Nucleus accumbens (tissue), 56 donors: Measurements from ENCODE around the gene BICRA.
"Not testable (repeated sequence)": the region's sequence is repeated elsewhere in the genome, so short reads cannot be mapped to it uniquely, and the experiment has no call there.

Experiments
- DNase-seq, 56 donors: peaks; one replicate each; lab custom pipeline; 2025; lab: John Stamatoyannopoulos, UW

The BICRA gene

GRCh38 chr19:47735131-47735530, 126.2 kb downstream of the BICRA start:
- no peak for DNase-seq

- DNase-seq = no peak
These were observed 132.1 kb downstream of the BICRA start for GRCh38 chr19:47740866-47741519.

GRCh38 chr19:47741544-47742140, 132.7 kb downstream of the BICRA start:
- no peak for DNase-seq

- no peak for DNase-seq
These were observed 133.7 kb downstream of the BICRA start for GRCh38 chr19:47742634-47743033.

GRCh38 chr19:47745010-47745901, 136.3 kb downstream of the BICRA start, which contains the start of gene NOP53:
Gene NOP53 (plus strand): TSS chr19:47745546. CDS start chr19:47745560, 14 bp downstream.
- DNase-seq = peak in 55 of 56 donors; percentile 47 to 98 (median 94)

GRCh38 chr19:47746129-47746528, 137.2 kb downstream of the BICRA start:
- not testable (repeated sequence) for DNase-seq

- no peak for DNase-seq
These were observed 140.4 kb downstream of the BICRA start for GRCh38 chr19:47749326-47749725.

GRCh38 chr19:47750752-47751151, 141.8 kb downstream of the BICRA start:
- DNase-seq = no peak

- DNase-seq = no peak
These were observed 143.7 kb downstream of the BICRA start for GRCh38 chr19:47752440-47753211.
